Measurements from ENCODE around the gene TMC1.

Gene TMC1

DNA sequence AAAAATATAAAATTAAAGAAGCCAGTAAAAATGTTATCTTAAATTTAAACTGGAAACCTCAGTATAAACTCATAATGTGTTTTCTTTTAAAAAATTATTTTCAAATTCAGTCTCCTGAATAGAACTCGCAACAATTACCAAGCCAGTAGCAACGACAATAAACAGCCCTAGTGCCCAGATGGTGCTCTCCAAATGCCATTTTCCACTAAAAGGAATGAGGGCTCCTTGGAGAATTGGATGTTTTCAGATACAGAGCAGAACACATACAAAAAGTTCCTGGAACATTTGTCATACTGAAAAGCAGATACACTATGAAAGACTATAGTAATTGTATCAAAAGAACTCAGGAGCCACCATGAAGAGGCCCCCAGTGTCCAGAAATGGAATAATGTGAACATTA, 97.4 kb downstream of the TMC1 start:
- TF ChIP-seq, protein P1, sequence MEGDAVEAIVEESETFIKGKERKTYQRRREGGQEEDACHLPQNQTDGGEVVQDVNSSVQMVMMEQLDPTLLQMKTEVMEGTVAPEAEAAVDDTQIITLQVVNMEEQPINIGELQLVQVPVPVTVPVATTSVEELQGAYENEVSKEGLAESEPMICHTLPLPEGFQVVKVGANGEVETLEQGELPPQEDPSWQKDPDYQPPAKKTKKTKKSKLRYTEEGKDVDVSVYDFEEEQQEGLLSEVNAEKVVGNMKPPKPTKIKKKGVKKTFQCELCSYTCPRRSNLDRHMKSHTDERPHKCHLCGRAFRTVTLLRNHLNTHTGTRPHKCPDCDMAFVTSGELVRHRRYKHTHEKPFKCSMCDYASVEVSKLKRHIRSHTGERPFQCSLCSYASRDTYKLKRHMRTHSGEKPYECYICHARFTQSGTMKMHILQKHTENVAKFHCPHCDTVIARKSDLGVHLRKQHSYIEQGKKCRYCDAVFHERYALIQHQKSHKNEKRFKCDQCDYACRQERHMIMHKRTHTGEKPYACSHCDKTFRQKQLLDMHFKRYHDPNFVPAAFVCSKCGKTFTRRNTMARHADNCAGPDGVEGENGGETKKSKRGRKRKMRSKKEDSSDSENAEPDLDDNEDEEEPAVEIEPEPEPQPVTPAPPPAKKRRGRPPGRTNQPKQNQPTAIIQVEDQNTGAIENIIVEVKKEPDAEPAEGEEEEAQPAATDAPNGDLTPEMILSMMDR (IDR thresholded peaks at IDR 0.05; ENCODE audit: borderline replicate concordance, control extremely low read depth, extremely low read depth, insufficient read depth, missing control alignments): no peak
- no peak for DNase-seq (ENCODE audit: low spot score)
- in situ Hi-C loops (cut with MboI; ENCODE audit: low sequenced_read_pairs, unreplicated experiment): no loop called here

DNA sequence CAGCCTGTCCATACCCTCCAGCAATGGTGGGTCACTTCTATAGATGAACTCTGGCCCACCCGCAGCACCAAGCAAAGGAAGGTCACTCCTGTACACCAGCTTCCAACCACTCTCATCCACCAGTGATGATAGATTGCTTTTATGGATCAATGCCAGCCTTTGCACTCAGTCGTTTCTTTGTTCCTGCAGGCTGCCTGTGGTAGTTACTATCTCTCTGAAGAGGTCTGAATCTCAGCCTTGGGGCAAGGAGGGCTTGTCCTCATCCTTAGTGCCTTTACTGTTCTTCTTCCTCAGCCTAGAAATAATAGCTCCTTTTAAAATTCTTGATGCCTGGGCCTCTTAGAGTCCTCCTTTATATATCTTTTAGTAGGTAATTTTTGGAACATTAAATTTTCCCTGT, 100.8 kb downstream of the TMC1 start:
- DNase-seq (ENCODE audit: low spot score): no peak
- TF ChIP-seq, protein P1 (IDR thresholded peaks at IDR 0.05; ENCODE audit: borderline replicate concordance, control extremely low read depth, extremely low read depth, insufficient read depth, missing control alignments): no peak
- in situ Hi-C loops (cut with MboI; ENCODE audit: low sequenced_read_pairs, unreplicated experiment): no loop called here

DNA sequence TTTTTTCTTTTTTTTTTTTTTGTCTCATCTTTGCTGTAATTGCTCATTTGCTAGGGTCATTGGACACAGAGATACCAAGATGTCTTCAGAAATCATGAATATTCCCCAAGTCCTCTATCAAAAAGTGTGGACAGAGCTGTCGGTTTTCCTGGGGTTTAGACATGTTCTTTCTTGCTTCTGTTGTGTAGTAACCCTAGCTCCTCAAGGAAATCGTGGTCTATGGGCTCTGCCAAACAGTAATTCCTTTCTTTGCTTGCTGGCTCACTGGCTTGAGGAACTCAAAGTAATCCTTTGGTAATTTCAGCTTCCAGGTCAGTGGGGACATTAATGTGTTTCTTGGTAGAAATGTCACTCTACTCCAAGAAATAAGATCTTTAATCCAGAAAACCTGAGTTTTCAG, 101.7 kb downstream of the TMC1 start:
- TF ChIP-seq, protein P1 (IDR thresholded peaks at IDR 0.05; ENCODE audit: borderline replicate concordance, control extremely low read depth, extremely low read depth, insufficient read depth, missing control alignments): no peak
- in situ Hi-C loops (cut with MboI; ENCODE audit: low sequenced_read_pairs, unreplicated experiment): no loop called here
- no peak for DNase-seq (ENCODE audit: low spot score)

DNA sequence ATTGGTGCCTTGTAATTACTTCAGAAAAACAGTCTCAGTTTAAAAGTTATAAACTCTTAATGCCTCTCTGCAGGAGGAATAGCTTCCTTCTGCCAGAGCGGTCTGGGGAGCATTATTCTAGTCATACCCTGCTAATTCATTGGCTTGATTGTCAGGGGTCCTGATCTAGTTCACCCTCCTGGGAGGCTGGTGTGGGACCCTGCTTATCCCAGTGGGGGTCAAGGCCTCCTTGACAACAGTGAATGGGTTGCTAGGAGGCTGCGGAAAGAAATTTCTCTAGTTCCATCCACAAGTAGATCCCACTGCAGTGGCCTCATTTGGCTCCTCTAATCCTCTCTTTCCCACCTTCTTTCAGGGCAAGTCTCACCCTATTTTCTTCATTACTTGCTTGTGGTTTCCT, 105.7 kb downstream of the TMC1 start:
- no peak for DNase-seq (ENCODE audit: low spot score)
- in situ Hi-C loops (cut with MboI; ENCODE audit: low sequenced_read_pairs, unreplicated experiment): no loop called here
- TF ChIP-seq, protein P1 (IDR thresholded peaks at IDR 0.05; ENCODE audit: borderline replicate concordance, control extremely low read depth, extremely low read depth, insufficient read depth, missing control alignments): no peak

DNA sequence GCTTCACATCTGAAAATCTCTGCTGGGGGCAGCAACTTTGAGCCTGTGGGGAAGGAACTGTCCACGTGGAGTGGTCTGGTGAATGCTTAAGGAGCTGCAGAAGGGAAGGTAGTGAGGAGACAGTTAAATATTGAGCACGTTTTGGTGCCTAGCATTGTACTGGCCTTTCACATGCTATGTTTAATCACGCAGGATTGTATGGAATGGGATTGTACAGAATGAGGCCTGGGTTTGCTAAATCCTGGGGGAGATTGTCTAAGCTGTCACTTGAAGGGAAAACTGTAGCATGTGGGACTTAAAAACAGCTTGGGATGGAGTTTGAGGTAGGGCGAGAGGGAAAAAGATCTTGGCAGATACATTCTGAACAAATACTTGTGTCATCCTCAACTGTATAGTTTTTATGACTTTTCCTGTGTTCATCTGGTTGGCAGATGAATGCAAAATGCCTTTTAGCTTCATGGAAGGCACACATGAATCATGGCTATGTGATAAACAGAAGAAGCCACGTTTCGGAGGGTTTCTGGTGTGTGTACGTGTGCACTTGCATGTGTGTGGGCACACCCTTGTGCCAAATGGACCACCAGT, 106.6 kb downstream of the TMC1 start:
- TF ChIP-seq, protein P1 (IDR thresholded peaks at IDR 0.05; ENCODE audit: borderline replicate concordance, control extremely low read depth, extremely low read depth, insufficient read depth, missing control alignments): no peak
- in situ Hi-C loops (cut with MboI; ENCODE audit: low sequenced_read_pairs, unreplicated experiment): no loop called here
- DNase-seq (ENCODE audit: low spot score): no peak

DNA sequence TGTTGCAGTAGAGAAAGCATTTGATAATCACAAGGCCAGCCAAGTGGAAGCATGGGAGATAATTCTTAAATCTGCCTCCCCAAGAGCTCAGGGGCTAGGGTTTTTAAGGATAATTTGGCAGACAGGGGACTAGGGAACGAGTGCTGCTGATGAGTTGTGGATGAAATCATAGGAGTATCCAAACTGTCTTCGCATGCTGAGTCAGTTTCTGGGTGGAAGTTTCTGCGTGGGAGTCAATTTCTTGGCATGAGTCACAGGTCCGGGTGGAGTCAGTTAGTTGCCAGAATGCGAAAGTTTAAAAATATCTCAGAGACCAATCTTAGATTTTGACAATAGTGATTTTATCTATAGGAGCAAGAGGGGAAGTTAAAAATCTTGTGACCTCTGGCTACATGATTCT, 112.6 kb downstream of the TMC1 start:
- TF ChIP-seq, protein P1 (IDR thresholded peaks at IDR 0.05; ENCODE audit: borderline replicate concordance, control extremely low read depth, extremely low read depth, insufficient read depth, missing control alignments): no peak
- DNase-seq (ENCODE audit: low spot score): no peak
- in situ Hi-C loops (cut with MboI; ENCODE audit: low sequenced_read_pairs, unreplicated experiment): no loop called here

Data from GM13976 (cell line).